ENCODE data around the gene ZNF750. TPM values are rescaled to one million over a fixed set of nuclear protein-coding genes. Genes with fewer than 3 reads are reported as not detected.

The ZNF750 gene
- total and polyA plus RNA-seq, 2 of the 13 experiments (the other 11 are each of a cell fraction or from before 2014, with no cell fraction given) = not detected

DNA sequence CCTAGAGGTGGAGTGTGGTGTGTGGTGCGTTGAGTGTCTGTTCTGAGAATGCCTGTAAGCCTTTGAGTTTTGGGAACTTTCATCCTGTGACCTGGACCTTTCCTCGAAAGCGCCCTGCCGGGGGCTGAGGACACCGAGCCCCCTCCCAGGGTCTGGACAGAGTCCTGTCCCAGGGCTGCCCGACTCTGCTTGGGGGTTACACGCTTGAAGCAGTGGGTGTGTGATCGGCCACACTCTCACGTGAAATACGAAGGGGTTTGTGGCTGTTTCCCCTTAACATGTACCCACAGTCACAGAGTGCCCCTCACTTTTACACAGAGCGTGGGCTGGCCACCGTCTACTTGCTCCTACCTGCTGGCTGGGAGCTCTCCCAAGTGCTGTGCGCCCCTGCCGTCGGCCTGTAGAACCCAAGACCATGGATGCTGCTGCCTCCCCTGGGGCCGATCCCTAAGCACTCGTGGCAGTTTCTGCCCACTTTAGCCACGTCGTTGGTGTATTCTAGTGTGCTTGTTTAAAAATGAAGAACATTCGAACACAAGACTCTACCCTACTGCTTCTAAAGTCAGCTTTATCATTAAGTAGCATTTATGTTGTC is 6.8 kb downstream of the ZNF750 start:
- POLR2A ChIA-PET = no interaction called here
- Histone ChIP-seq H3K27ac (ENCODE audit: extremely low read length, insufficient read depth, low read length) (no peak overlapping the region), H3K4me1 (ENCODE audit: insufficient read depth, low read length) (peaks cover 18% of the 10 kb centered on the region), H2AFZ (ENCODE audit: low read length) (no peak overlapping the region), H3K79me2 (ENCODE audit: insufficient read depth, low read length) (no peaks in the 10 kb centered on the region), H3K4me3 (replicated peaks in 1 of 3; ENCODE audit: insufficient read depth in 1 of 3, low read depth in 2 of 3, low read length in 3 of 3) (no peak overlapping the region), H4K20me1 (ENCODE audit: insufficient read depth, low read length) (no peaks in the 10 kb centered on the region), H3K4me2 (ENCODE audit: low read depth, low read length) (no peak overlapping the region), H3K9ac (ENCODE audit: insufficient read depth, low read depth, low read length) (no peak overlapping the region), H3K9me3 (ENCODE audit: low read length) (no peaks in the 10 kb centered on the region), H3K36me3 (replicated peaks in 1 of 2; ENCODE audit: control insufficient read depth in 1 of 2, insufficient read depth in 2 of 2, low read length in 2 of 2) (peaks cover 8 to 19% of the 10 kb centered on the region in 2 experiments; a peak in 4 of 5 replicates), H3K27me3 (ENCODE audit: control insufficient read depth in 1 of 2, insufficient read depth in 2 of 2, low read length in 2 of 2) (no peaks in the 10 kb centered on the region)
- CTCF ChIA-PET (ENCODE audit: low intra/inter-chr PET ratio, low total read pairs) = no interaction called here
- no TSS peak for BruUV-seq (replicated peaks)
- FAIRE-seq (no peak), DNase-seq (ENCODE audit: low spot score) (no peak), ATAC-seq (no peak)
- in situ Hi-C loops (cut with HindIII; ENCODE audit: extremely low pct_ligation_motif_present, low pct_unique_long_range_greater_than_20kb) = no loop called here
- 94% methylated on average over 15 of the region's 20 CpGs for WGBS (ENCODE audit: low lambda C conversion rate)
- intact Hi-C loops (cut with micrococcal nuclease; ENCODE audit: unreplicated experiment) = no loop called here
- TF ChIP-seq RXRB (CRISPR knock-in tag; IDR thresholded peaks at IDR 0.05; ENCODE audit: borderline replicate concordance) (no peak), ZNF143 (CRISPR knock-in tag; IDR thresholded peaks at IDR 0.05) (no peak), HNRNPUL1 (IDR thresholded peaks at IDR 0.05; ENCODE audit: low read depth, low read length) (no peak), KDM1A (CRISPR knock-in tag; IDR thresholded peaks at IDR 0.05) (no peak), ARID4A (CRISPR knock-in tag; IDR thresholded peaks at IDR 0.05; ENCODE audit: borderline replicate concordance) (no peak), ZNF792 (CRISPR knock-in tag; IDR thresholded peaks at IDR 0.05) (no peak), KLF15 (CRISPR knock-in tag; IDR thresholded peaks at IDR 0.05; ENCODE audit: borderline replicate concordance) (no peak), ZNF225 (CRISPR knock-in tag; IDR thresholded peaks at IDR 0.05) (no peak), PRPF4 (IDR thresholded peaks at IDR 0.05; ENCODE audit: low read depth, low read length, poor library complexity, severe bottlenecking) (no peak), CREB1 (IDR thresholded peaks at IDR 0.05) (no peak), CREB1 (CRISPR knock-in tag; IDR thresholded peaks at IDR 0.05) (no peak)
- TF ChIP-seq, protein P1, sequence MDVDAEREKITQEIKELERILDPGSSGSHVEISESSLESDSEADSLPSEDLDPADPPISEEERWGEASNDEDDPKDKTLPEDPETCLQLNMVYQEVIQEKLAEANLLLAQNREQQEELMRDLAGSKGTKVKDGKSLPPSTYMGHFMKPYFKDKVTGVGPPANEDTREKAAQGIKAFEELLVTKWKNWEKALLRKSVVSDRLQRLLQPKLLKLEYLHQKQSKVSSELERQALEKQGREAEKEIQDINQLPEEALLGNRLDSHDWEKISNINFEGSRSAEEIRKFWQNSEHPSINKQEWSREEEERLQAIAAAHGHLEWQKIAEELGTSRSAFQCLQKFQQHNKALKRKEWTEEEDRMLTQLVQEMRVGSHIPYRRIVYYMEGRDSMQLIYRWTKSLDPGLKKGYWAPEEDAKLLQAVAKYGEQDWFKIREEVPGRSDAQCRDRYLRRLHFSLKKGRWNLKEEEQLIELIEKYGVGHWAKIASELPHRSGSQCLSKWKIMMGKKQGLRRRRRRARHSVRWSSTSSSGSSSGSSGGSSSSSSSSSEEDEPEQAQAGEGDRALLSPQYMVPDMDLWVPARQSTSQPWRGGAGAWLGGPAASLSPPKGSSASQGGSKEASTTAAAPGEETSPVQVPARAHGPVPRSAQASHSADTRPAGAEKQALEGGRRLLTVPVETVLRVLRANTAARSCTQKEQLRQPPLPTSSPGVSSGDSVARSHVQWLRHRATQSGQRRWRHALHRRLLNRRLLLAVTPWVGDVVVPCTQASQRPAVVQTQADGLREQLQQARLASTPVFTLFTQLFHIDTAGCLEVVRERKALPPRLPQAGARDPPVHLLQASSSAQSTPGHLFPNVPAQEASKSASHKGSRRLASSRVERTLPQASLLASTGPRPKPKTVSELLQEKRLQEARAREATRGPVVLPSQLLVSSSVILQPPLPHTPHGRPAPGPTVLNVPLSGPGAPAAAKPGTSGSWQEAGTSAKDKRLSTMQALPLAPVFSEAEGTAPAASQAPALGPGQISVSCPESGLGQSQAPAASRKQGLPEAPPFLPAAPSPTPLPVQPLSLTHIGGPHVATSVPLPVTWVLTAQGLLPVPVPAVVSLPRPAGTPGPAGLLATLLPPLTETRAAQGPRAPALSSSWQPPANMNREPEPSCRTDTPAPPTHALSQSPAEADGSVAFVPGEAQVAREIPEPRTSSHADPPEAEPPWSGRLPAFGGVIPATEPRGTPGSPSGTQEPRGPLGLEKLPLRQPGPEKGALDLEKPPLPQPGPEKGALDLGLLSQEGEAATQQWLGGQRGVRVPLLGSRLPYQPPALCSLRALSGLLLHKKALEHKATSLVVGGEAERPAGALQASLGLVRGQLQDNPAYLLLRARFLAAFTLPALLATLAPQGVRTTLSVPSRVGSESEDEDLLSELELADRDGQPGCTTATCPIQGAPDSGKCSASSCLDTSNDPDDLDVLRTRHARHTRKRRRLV (CRISPR knock-in tag; IDR thresholded peaks at IDR 0.05) = no peak
